GM23338 (cell line): ENCODE data around the gene TRAF2.

Experiments used
- CTCF ChIP-seq, 2 experiments: fragments of 200-600 bp in 1 of 2; sonication (generic) in 1 of 2; conservative IDR thresholded peaks; 2 replicates each; pipeline versions ENCODE4 v1.5.1 to v1.6.1; 2016 to 2017; ENCODE audit warnings: antibody characterized with exemption in 2 of 2, low read depth in 2 of 2, mild to moderate bottlenecking in 2 of 2, moderate library complexity in 1 of 2
- EZH2phosphoT487 ChIP-seq: fragments of 200-600 bp; sonication (generic); IDR thresholded peaks from one replicate; pipeline ENCODE4 v1.8.1; 2018; ENCODE audit warnings: antibody characterized with exemption; ENCODE audit not compliant: unreplicated experiment
- POLR2AphosphoS5 ChIP-seq: IDR thresholded peaks from 2 replicates; pipeline ENCODE4 v1.6.1; 2016; ENCODE audit warnings: antibody characterized with exemption, low read depth
- REST ChIP-seq: IDR thresholded peaks from one replicate; pipeline ENCODE4 v1.6.1; 2018; ENCODE audit warnings: antibody characterized with exemption; ENCODE audit not compliant: unreplicated experiment
- ZNF114 ChIP-seq: fragments of 250-450 bp; sonication (Bioruptor Pico); IDR thresholded peaks from 2 replicates; pipeline ENCODE4 v1.5.0; 2020; ENCODE audit warnings: mild to moderate bottlenecking, moderate library complexity

- TF ChIP-seq CTCF (conservative IDR thresholded peaks at IDR 0.05; ENCODE audit: low read depth in 2 of 2) (no peak), ZNF114 (CRISPR knock-in tag) (no peak), POLR2AphosphoS5 (no peak), EZH2phosphoT487 (no peak), REST (no peak)
These were observed 39.9 kb downstream of the TRAF2 start for GRCh38 chr9:136926154-136926704.
